ENCODE results near the gene LRP11. TPM values are rescaled to one million over a fixed set of nuclear protein-coding genes. Genes with fewer than 3 reads are reported as not detected.
"Not testable (repeated sequence)": the region's sequence is repeated elsewhere in the genome, so short reads cannot be mapped to it uniquely, and the experiment has no call there.

The LRP11 gene
- polyA plus RNA-seq (ENCODE audit: insufficient read length): 19.6 TPM

GRCh38 chr6:149863698-149864577 lies at the start of gene LRP11:
LRP11 (minus strand) TSS chr6:149864359; CDS start chr6:149864020, 339 bp downstream.
- peak; percentile 80 for DNase-seq

- DNase-seq: no peak
Measured at GRCh38 chr6:149913540-149914240, 49.5 kb upstream of the LRP11 start.

- no peak for DNase-seq
Measured at GRCh38 chr6:149913085-149913484, 48.9 kb upstream of the LRP11 start.

GRCh38 chr6:149912680-149913079 lies 48.5 kb upstream of the LRP11 start:
- DNase-seq: not testable (repeated sequence)

- DNase-seq: no peak
Measured at GRCh38 chr6:149910721-149911151, 46.6 kb upstream of the LRP11 start.

- DNase-seq: no peak
Measured at GRCh38 chr6:149909701-149910470, 45.7 kb upstream of the LRP11 start.

GRCh38 chr6:149908480-149908879 lies 44.3 kb upstream of the LRP11 start:
- DNase-seq: not testable (repeated sequence)

GRCh38 chr6:149907317-149907716 lies 43.2 kb upstream of the LRP11 start:
- no peak for DNase-seq

GRCh38 chr6:149906405-149906804 lies 42.2 kb upstream of the LRP11 start:
- no peak for DNase-seq

GRCh38 chr6:149905911-149906371 lies 41.8 kb upstream of the LRP11 start:
- no peak for DNase-seq

- DNase-seq: no peak
Measured at GRCh38 chr6:149905371-149905910, 41.3 kb upstream of the LRP11 start.

GRCh38 chr6:149904661-149905370 lies 40.7 kb upstream of the LRP11 start:
- no peak for DNase-seq

- DNase-seq: no peak
Measured at GRCh38 chr6:149903938-149904611, 39.9 kb upstream of the LRP11 start.

- DNase-seq: no peak
Measured at GRCh38 chr6:149901444-149902140, 37.4 kb upstream of the LRP11 start.

- DNase-seq: no peak
Measured at GRCh38 chr6:149900620-149901443, 36.7 kb upstream of the LRP11 start.

- DNase-seq: no peak
Measured at GRCh38 chr6:149899926-149900619, 35.9 kb upstream of the LRP11 start.

- DNase-seq: no peak
Measured at GRCh38 chr6:149899486-149899885, 35.3 kb upstream of the LRP11 start.

- DNase-seq: no peak
Measured at GRCh38 chr6:149898966-149899365, 34.8 kb upstream of the LRP11 start.

Data from hindlimb muscle (tissue), 1 donor.